GM12874 (cell line): ENCODE data around the gene CTAGE1.

Experiments
- CTCF ChIP-seq: IDR thresholded peaks from 2 replicates; pipeline ENCODE4 v1.5.1; 2011; ENCODE audit warnings: low read depth, mild to moderate bottlenecking, control low read depth, low read length, moderate library complexity; ENCODE audit not compliant: insufficient read depth

The CTAGE1 gene

GRCh38 chr18:22447792-22448191, 30.1 kb upstream of the CTAGE1 start:
- no peak for TF ChIP-seq CTCF

DNA sequence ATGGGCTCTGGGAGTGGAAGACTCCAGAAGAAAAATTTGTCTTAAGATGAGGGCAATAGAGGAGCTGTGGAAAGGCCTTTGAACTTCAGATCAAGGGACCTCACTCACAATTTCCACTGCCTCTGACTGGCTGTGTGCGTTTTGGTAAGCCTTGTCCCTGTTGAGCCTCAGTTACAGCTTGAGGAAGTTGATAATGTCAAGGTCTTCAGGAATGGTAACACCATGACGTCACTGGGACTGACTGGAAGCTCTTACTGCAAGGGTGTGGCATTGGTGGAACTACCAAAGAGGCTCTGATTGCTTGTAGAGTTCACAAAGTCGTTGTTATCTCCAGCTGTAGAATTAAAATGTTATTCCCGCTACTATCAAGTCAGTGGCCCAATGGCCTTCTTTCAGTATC, 29.2 kb upstream of the CTAGE1 start:
- no peak for TF ChIP-seq CTCF

- no peak for TF ChIP-seq CTCF
Observed at GRCh38 chr18:22446325-22446724, 28.6 kb upstream of the CTAGE1 start.

DNA sequence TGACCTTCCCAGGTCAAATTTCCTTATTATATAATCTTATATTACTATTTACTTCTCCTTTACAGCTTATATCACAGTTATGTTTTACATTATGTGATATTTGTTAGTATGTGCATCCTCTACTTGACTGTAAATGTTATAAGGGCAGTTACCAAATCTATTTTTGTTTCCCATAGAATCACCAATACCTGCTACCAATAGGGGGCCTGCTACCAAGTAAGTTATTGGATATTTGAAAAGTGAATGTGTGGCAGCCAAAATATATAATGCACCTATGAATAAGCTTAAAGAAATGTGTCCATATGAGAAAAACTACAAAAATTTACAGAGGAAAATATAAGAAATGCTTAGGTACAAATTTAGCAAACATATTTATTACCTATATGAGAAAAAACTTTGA, 23.9 kb upstream of the CTAGE1 start:
- no peak for TF ChIP-seq CTCF

GRCh38 chr18:22439447-22439846, 21.7 kb upstream of the CTAGE1 start:
- no peak for TF ChIP-seq CTCF

DNA sequence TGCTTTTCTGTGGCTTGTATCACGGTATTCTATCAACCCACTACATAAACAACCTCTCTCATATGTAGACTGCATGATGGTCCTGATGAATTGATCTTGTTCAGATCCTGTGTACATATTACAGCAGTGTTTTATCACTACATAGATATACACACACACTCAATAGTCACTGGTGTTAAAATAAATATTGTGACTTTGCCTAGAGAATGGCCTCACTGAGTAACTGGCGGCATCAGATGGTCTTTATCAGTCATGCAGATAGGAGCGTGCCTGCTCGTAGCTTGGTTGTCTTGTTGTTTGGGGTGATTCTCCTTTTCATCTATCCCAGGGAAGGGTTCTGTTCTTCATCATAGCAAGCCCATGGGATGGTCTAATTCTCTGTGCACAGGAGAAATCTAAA, 18.4 kb upstream of the CTAGE1 start:
- no peak for TF ChIP-seq CTCF

DNA sequence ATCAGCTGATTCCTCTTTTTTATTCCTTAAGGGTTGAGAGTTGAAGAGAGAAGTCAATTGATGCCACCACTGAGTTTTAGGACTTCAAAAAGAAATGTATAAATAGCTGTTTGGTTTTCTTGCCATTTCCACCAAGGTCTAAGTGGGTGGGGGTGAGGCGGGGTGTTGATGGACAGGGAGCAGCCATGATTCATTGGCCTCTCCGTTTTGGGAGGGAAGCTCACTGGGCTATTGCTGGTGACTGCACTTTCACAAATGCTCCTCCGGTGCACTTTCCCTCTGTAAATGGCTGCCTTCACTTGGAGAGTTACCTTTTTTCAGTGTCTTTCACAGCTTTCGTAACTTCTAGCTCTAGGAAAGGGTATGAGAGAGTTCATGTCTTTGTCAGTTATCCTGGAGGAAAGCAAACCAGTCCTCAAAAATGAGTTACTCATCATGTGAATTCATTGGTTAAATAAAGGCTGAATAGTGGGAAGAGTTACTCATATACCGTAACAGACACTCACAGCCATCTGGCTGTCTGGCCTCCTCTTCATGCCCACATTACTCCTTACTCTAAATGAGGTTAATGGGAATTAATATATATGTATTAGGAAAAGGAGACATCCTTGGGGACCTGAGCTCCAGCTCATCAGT, 17.4 kb upstream of the CTAGE1 start:
- TF ChIP-seq CTCF, result no peak
